Osteoblast (primary cell): ENCODE measurements around the gene TSPAN4. TPM values are rescaled to one million over a fixed set of nuclear protein-coding genes. Genes with fewer than 3 reads are reported as not detected.
A peak's percentile ranks its signal among the peaks of the same experiment; 100 is the strongest.

Source experiments
- DNase-seq: peaks from one replicate; pipeline ENCODE4 v3.0.0; 2011; ENCODE audit warnings: low spot score, mixed read lengths; ENCODE audit not compliant: insufficient read length; ENCODE audit errors: missing footprints
- H2AFZ ChIP-seq: 2 replicates; pipeline ENCODE4 v1.6.0; 2011; ENCODE audit warnings: mild to moderate bottlenecking, low read length
- H3K27ac ChIP-seq: 2 replicates; pipeline ENCODE4 v1.5.1; 2011; ENCODE audit warnings: mild to moderate bottlenecking, low read depth, low read length, moderate library complexity
- H3K27me3 ChIP-seq: 2 replicates; pipeline ENCODE4 v1.6.0; 2012; ENCODE audit warnings: mild to moderate bottlenecking, control low read depth, inconsistent platforms, low read length, moderate library complexity; ENCODE audit not compliant: insufficient read depth
- H3K36me3 ChIP-seq: 2 replicates; pipeline ENCODE4 v1.5.1; 2011; ENCODE audit warnings: mild to moderate bottlenecking, low read length, control low read depth, moderate library complexity; ENCODE audit not compliant: insufficient read depth
- H3K4me1 ChIP-seq: 2 replicates; pipeline ENCODE4 v1.5.1; 2011; ENCODE audit warnings: mild to moderate bottlenecking, low read length, control low read depth, moderate library complexity; ENCODE audit not compliant: insufficient read depth
- H3K4me2 ChIP-seq: 2 replicates; pipeline ENCODE4 v1.6.0; 2011; ENCODE audit warnings: mild to moderate bottlenecking, low read length; ENCODE audit not compliant: insufficient read depth
- H3K4me3 ChIP-seq: fragments of 200-600 bp; sonication (generic); 3 replicates; pipeline ENCODE4 v1.5.1; 2012; ENCODE audit warnings: mild to moderate bottlenecking, low read length, inconsistent platforms; ENCODE audit not compliant: insufficient read depth
- H3K79me2 ChIP-seq: 2 replicates; pipeline ENCODE4 v1.6.0; 2012; ENCODE audit warnings: mild to moderate bottlenecking, low read length, control low read depth, inconsistent platforms; ENCODE audit not compliant: insufficient read depth
- H3K9me3 ChIP-seq: 2 replicates; pipeline ENCODE4 v1.5.1; 2011; ENCODE audit warnings: low read depth, low read length, control low read depth
- H4K20me1 ChIP-seq: 2 replicates; pipeline ENCODE4 v1.6.0; 2012; ENCODE audit warnings: mild to moderate bottlenecking, low read length, control low read depth; ENCODE audit not compliant: insufficient read depth
- total RNA-seq: library from RNA; depleted of rRNA; stranded (reverse); fragments of >200 nt; gene quantifications from 2 replicates; pipeline ENCODE4 v1.2.3, GENCODE V29; 2012
- TF ChIP-seq, protein P1 (sequence below): IDR thresholded peaks from 2 replicates; pipeline ENCODE4 v1.5.1; 2011; ENCODE audit warnings: mild to moderate bottlenecking, low read depth, low read length, moderate library complexity; ENCODE audit errors: extremely low read depth

The TSPAN4 gene
- total RNA-seq, 1 donor: 168 TPM

- Histone ChIP-seq H3K9me3 (no peaks in the 10 kb centered on the region), H3K36me3 (peaks cover 13% of the 10 kb centered on the region), H3K79me2 (peaks cover 31% of the 10 kb centered on the region), H3K4me3 (peak overlapping the region; percentile 89), H3K27ac (no peak overlapping the region), H3K4me1 (peaks cover 29% of the 10 kb centered on the region), H4K20me1 (peaks cover 38% of the 10 kb centered on the region), H3K4me2 (peak overlapping the region; percentile 88), H2AFZ (no peak overlapping the region), H3K27me3 (no peaks in the 10 kb centered on the region)
- TF ChIP-seq, protein P1, sequence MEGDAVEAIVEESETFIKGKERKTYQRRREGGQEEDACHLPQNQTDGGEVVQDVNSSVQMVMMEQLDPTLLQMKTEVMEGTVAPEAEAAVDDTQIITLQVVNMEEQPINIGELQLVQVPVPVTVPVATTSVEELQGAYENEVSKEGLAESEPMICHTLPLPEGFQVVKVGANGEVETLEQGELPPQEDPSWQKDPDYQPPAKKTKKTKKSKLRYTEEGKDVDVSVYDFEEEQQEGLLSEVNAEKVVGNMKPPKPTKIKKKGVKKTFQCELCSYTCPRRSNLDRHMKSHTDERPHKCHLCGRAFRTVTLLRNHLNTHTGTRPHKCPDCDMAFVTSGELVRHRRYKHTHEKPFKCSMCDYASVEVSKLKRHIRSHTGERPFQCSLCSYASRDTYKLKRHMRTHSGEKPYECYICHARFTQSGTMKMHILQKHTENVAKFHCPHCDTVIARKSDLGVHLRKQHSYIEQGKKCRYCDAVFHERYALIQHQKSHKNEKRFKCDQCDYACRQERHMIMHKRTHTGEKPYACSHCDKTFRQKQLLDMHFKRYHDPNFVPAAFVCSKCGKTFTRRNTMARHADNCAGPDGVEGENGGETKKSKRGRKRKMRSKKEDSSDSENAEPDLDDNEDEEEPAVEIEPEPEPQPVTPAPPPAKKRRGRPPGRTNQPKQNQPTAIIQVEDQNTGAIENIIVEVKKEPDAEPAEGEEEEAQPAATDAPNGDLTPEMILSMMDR: no peak
- DNase-seq: no peak
These were observed 20.9 kb upstream of the TSPAN4 start for GRCh38 chr11:821512-822371.

DNA sequence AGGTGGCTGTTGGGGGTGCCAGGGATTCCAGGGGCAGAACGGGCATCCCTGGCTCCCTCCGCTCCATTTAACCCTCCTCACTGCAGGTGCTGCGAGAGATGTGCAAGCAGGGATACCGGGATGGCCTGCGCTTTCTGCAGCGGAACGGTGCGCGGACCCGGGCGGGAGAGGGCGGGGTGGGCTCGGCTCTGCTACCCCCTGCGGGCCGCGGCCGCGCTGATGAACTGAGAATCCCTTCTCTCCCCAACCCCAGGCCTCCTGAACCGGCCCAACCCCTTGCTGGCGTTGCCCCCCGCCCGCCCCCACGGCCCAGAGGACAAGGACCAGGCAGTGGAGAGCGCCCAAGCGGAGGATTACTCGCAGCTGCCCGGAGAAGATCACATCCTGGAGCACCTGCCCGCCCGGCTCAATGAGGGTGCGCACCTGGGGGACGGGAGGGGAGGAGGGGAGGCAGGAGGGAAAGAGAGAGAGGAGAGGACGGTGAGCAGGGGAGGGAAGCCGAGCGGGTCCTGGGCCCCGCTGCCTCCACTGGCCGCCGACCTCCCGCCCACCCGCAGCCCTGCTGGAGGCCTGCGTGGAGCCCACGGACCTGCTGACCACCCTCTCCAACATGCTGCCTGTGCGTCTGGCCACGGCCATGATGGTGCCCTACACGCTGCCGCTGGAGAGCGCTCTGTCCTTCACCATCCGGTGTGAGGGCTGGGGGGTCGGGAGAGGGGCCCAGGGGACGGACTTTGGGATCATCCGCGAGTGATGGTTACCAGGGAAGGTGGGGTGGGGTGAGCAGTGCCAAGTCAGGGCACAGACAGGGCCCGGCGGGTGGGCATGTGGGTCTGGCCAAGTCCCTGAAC, 19.0 kb upstream of the TSPAN4 start:
- Histone ChIP-seq H3K36me3 (peaks cover 13% of the 10 kb centered on the region), H3K9me3 (no peaks in the 10 kb centered on the region), H4K20me1 (peaks cover 38% of the 10 kb centered on the region), H3K4me2 (no peak overlapping the region), H3K4me3 (no peak overlapping the region), H3K79me2 (peaks cover 31% of the 10 kb centered on the region), H3K27ac (no peak overlapping the region), H2AFZ (no peak overlapping the region), H3K27me3 (no peaks in the 10 kb centered on the region), H3K4me1 (peaks cover 27% of the 10 kb centered on the region)
- TF ChIP-seq, protein P1: no peak
- no peak for DNase-seq

- Histone ChIP-seq H3K27ac (no peak overlapping the region), H3K4me3 (no peak overlapping the region), H3K9me3 (no peaks in the 10 kb centered on the region), H3K4me1 (peaks cover 29% of the 10 kb centered on the region), H2AFZ (no peak overlapping the region), H3K27me3 (no peaks in the 10 kb centered on the region), H3K4me2 (no peak overlapping the region), H3K79me2 (peaks cover 31% of the 10 kb centered on the region), H4K20me1 (peaks cover 38% of the 10 kb centered on the region), H3K36me3 (peaks cover 13% of the 10 kb centered on the region)
- no peak for DNase-seq
- TF ChIP-seq, protein P1: no peak
These were observed 18.3 kb upstream of the TSPAN4 start for GRCh38 chr11:824292-824880.

DNA sequence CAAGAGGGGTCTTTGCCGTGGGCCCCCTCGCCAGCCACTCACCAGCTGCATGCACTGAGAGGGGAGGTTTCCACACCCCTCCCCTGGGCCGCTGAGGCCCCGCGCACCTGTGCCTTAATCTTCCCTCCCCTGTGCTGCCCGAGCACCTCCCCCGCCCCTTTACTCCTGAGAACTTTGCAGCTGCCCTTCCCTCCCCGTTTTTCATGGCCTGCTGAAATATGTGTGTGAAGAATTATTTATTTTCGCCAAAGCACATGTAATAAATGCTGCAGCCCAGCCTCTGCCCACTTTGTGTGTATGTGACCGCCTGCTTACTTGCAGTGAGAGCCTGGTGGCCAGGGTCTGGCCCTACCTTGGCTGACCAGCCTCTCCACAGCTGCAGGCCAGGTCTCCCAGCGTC, 17.7 kb upstream of the TSPAN4 start:
- Histone ChIP-seq H3K27me3 (no peaks in the 10 kb centered on the region), H3K9me3 (no peaks in the 10 kb centered on the region), H3K79me2 (peaks cover 27% of the 10 kb centered on the region), H3K4me2 (no peak overlapping the region), H3K36me3 (peaks cover 13% of the 10 kb centered on the region), H3K4me3 (no peak overlapping the region), H4K20me1 (peaks cover 38% of the 10 kb centered on the region), H2AFZ (no peak overlapping the region), H3K27ac (no peak overlapping the region), H3K4me1 (peaks cover 35% of the 10 kb centered on the region)
- TF ChIP-seq, protein P1: no peak
- DNase-seq: no peak
